Measurements from ENCODE around the gene EEF2K. TPM values are rescaled to one million over a fixed set of nuclear protein-coding genes. Genes with fewer than 3 reads are reported as not detected.
A peak's percentile ranks its signal among the peaks of the same experiment; 100 is the strongest.

The EEF2K gene
- 38.9 TPM for total RNA-seq
- 10 to 100 TPM; 27.8 to 54.7 (median 38.8) TPM for polyA plus RNA-seq (ENCODE audit: insufficient read depth in 1 of 8, insufficient read length in 8 of 8, low replicate concordance in 1 of 8)
- long read RNA-seq, donor 1, full-length matches to known transcripts, result 2 of 2 reads
- long read RNA-seq, donor 1, partial matches to known transcripts, result 0 of 2 reads
- long read RNA-seq, donor 1, other reads (novel, unspliced or antisense), result 0 of 2 reads
- long read RNA-seq, donor 2, result 0 reads
- long read RNA-seq, donor 3, full-length matches to known transcripts, result 4 of 4 reads
- long read RNA-seq, donor 3, partial matches to known transcripts, result 0 of 4 reads
- long read RNA-seq, donor 3, other reads (novel, unspliced or antisense), result 0 of 4 reads
- long read RNA-seq, donor 4, result 0 reads
- long read RNA-seq, donor 5, full-length matches to known transcripts, result 3 of 3 reads
- long read RNA-seq, donor 5, partial matches to known transcripts, result 0 of 3 reads
- long read RNA-seq, donor 5, other reads (novel, unspliced or antisense), result 0 of 3 reads
- long read RNA-seq, donor 6, full-length matches to known transcripts, result 1 of 1 reads
- long read RNA-seq, donor 6, partial matches to known transcripts, result 0 of 1 reads
- long read RNA-seq, donor 6, other reads (novel, unspliced or antisense), result 0 of 1 reads
- long read RNA-seq, donor 7, full-length matches to known transcripts, result 1 of 20 reads
- long read RNA-seq, donor 7, partial matches to known transcripts, result 19 of 20 reads
- long read RNA-seq, donor 7, other reads (novel, unspliced or antisense), result 0 of 20 reads
- long read RNA-seq, donor 8, full-length matches to known transcripts, result 2 of 2 reads
- long read RNA-seq, donor 8, partial matches to known transcripts, result 0 of 2 reads
- long read RNA-seq, donor 8, other reads (novel, unspliced or antisense), result 0 of 2 reads
- long read RNA-seq, donor 9, partial matches to known transcripts, result 35 of 35 reads
- long read RNA-seq, donor 9, other reads (novel, unspliced or antisense), result 0 of 35 reads
- long read RNA-seq, donor 10, full-length matches to known transcripts, result 2 of 2 reads
- long read RNA-seq, donor 10, partial matches to known transcripts, result 0 of 2 reads
- long read RNA-seq, donor 10, other reads (novel, unspliced or antisense), result 0 of 2 reads
- long read RNA-seq, donor 11, result 0 reads

- Histone ChIP-seq H3K9me3 (replicated peaks; ENCODE audit: control insufficient read depth, low read depth, low read length) (peaks cover 10% of the 10 kb centered on the region), H3K4me3 (ENCODE audit: low read length) (peak within 1 kb of the TSS; percentile 85), H3K36me3 (ENCODE audit: control insufficient read depth, insufficient read depth, low read length) (peaks cover 13% of the 10 kb centered on the region), H3K4me1 (ENCODE audit: control insufficient read depth, insufficient read depth, low read length) (peaks cover 38% of the 10 kb centered on the region), H3K27me3 (ENCODE audit: control insufficient read depth, insufficient read depth, low read length) (no peaks in the 10 kb centered on the region), H3K27ac (ENCODE audit: low read length) (peak within 1 kb of the TSS; percentile 93)
- DNase-seq, result peak; percentile 98
- under 1% methylated on average over 73 of the region's 74 CpGs for WGBS (ENCODE audit: insufficient coverage)
Measured at GRCh38 chr16:22206013-22206841, at the start of gene EEF2K. Gene EEF2K, plus strand, starts transcription at chr16:22206278. Its CDS starts 19,452 bp downstream, at chr16:22225730.

- Histone ChIP-seq H3K4me1 (ENCODE audit: control insufficient read depth, insufficient read depth, low read length) (no peaks in the 10 kb centered on the region), H3K27ac (ENCODE audit: low read length) (no peak overlapping the region), H3K36me3 (ENCODE audit: control insufficient read depth, insufficient read depth, low read length) (no peaks in the 10 kb centered on the region)
Measured at GRCh38 chr16:22161401-22161800, 44.7 kb upstream of the EEF2K start.

GRCh38 chr16:22161999-22162655 is 44.0 kb upstream of the EEF2K start, which contains the start of gene SDR42E2:
Gene SDR42E2, plus strand, starts transcription at chr16:22162506. Its CDS starts 3,077 bp downstream, at chr16:22165583.
- under 1% methylated on average over 20 of the region's 40 CpGs for WGBS (ENCODE audit: insufficient coverage)
- Histone ChIP-seq H3K4me3 (ENCODE audit: low read length) (no peak within 1 kb of the TSS), H3K4me1 (ENCODE audit: control insufficient read depth, insufficient read depth, low read length) (no peaks in the 10 kb centered on the region), H3K27me3 (ENCODE audit: control insufficient read depth, insufficient read depth, low read length) (peaks cover 16% of the 10 kb centered on the region), H3K9me3 (replicated peaks; ENCODE audit: control insufficient read depth, low read depth, low read length) (no peaks in the 10 kb centered on the region), H3K36me3 (ENCODE audit: control insufficient read depth, insufficient read depth, low read length) (no peaks in the 10 kb centered on the region), H3K27ac (ENCODE audit: low read length) (no peak within 1 kb of the TSS)
- DNase-seq, result no peak

More at GRCh38 chr16:22161401-22161800, 44.7 kb upstream of the EEF2K start:
- H3K9me3 ChIP-seq (replicated peaks; ENCODE audit: control insufficient read depth, low read depth, low read length), result no peaks in the 10 kb centered on the region
- H3K27me3 ChIP-seq (ENCODE audit: control insufficient read depth, insufficient read depth, low read length), result peaks cover 16% of the 10 kb centered on the region
- DNase-seq, result no peak
- no peak overlapping the region for H3K4me3 ChIP-seq (ENCODE audit: low read length)

GRCh38 chr16:22162656-22163009 is 43.4 kb upstream of the EEF2K start:
- no peak overlapping the region for H3K27ac ChIP-seq (ENCODE audit: low read length)
- H3K27me3 ChIP-seq (ENCODE audit: control insufficient read depth, insufficient read depth, low read length), result peaks cover 16% of the 10 kb centered on the region
- 23% methylated on average over 14 of the region's 14 CpGs for WGBS (ENCODE audit: insufficient coverage)
- no peaks in the 10 kb centered on the region for H3K9me3 ChIP-seq (replicated peaks; ENCODE audit: control insufficient read depth, low read depth, low read length)
- no peak for DNase-seq
- H3K36me3 ChIP-seq (ENCODE audit: control insufficient read depth, insufficient read depth, low read length), result no peaks in the 10 kb centered on the region
- H3K4me1 ChIP-seq (ENCODE audit: control insufficient read depth, insufficient read depth, low read length), result no peaks in the 10 kb centered on the region
- H3K4me3 ChIP-seq (ENCODE audit: low read length), result no peak overlapping the region

- DNase-seq, result no peak
- H3K27me3 ChIP-seq (ENCODE audit: control insufficient read depth, insufficient read depth, low read length), result peaks cover 16% of the 10 kb centered on the region
- H3K36me3 ChIP-seq (ENCODE audit: control insufficient read depth, insufficient read depth, low read length), result no peaks in the 10 kb centered on the region
- H3K9me3 ChIP-seq (replicated peaks; ENCODE audit: control insufficient read depth, low read depth, low read length), result no peaks in the 10 kb centered on the region
- 90% methylated on average over 5 of the region's 6 CpGs for WGBS (ENCODE audit: insufficient coverage)
- H3K27ac ChIP-seq (ENCODE audit: low read length), result no peak overlapping the region
- no peaks in the 10 kb centered on the region for H3K4me1 ChIP-seq (ENCODE audit: control insufficient read depth, insufficient read depth, low read length)
- no peak overlapping the region for H3K4me3 ChIP-seq (ENCODE audit: low read length)
Measured at GRCh38 chr16:22163806-22164205, 42.3 kb upstream of the EEF2K start.

GRCh38 chr16:22164482-22164881 is 41.6 kb upstream of the EEF2K start:
- Histone ChIP-seq H3K27me3 (ENCODE audit: control insufficient read depth, insufficient read depth, low read length) (peaks cover 16% of the 10 kb centered on the region), H3K36me3 (ENCODE audit: control insufficient read depth, insufficient read depth, low read length) (no peaks in the 10 kb centered on the region), H3K4me3 (ENCODE audit: low read length) (no peak overlapping the region), H3K4me1 (ENCODE audit: control insufficient read depth, insufficient read depth, low read length) (no peaks in the 10 kb centered on the region), H3K9me3 (replicated peaks; ENCODE audit: control insufficient read depth, low read depth, low read length) (no peaks in the 10 kb centered on the region), H3K27ac (ENCODE audit: low read length) (no peak overlapping the region)
- no peak for DNase-seq
- WGBS (ENCODE audit: insufficient coverage), result 78% methylated on average over 4 of the region's 5 CpGs

- no peak for DNase-seq
- Histone ChIP-seq H3K4me1 (ENCODE audit: control insufficient read depth, insufficient read depth, low read length) (no peaks in the 10 kb centered on the region), H3K27me3 (ENCODE audit: control insufficient read depth, insufficient read depth, low read length) (peaks cover 14% of the 10 kb centered on the region), H3K4me3 (ENCODE audit: low read length) (no peak overlapping the region), H3K36me3 (ENCODE audit: control insufficient read depth, insufficient read depth, low read length) (no peaks in the 10 kb centered on the region), H3K9me3 (replicated peaks; ENCODE audit: control insufficient read depth, low read depth, low read length) (no peaks in the 10 kb centered on the region), H3K27ac (ENCODE audit: low read length) (no peak overlapping the region)
- 92% methylated on average over 11 of the region's 16 CpGs for WGBS (ENCODE audit: insufficient coverage)
Measured at GRCh38 chr16:22165508-22166285, 40.4 kb upstream of the EEF2K start.

- Histone ChIP-seq H3K27me3 (ENCODE audit: control insufficient read depth, insufficient read depth, low read length) (no peaks in the 10 kb centered on the region), H3K27ac (ENCODE audit: low read length) (no peak overlapping the region), H3K4me1 (ENCODE audit: control insufficient read depth, insufficient read depth, low read length) (no peaks in the 10 kb centered on the region), H3K9me3 (replicated peaks; ENCODE audit: control insufficient read depth, low read depth, low read length) (no peaks in the 10 kb centered on the region), H3K36me3 (ENCODE audit: control insufficient read depth, insufficient read depth, low read length) (no peaks in the 10 kb centered on the region), H3K4me3 (ENCODE audit: low read length) (no peak overlapping the region)
- 82% methylated on average over 6 of the region's 6 CpGs for WGBS (ENCODE audit: insufficient coverage)
- DNase-seq, result no peak
Measured at GRCh38 chr16:22171953-22172352, 34.1 kb upstream of the EEF2K start.

Measured in muscle of leg (tissue), 16 donors.